ENCODE data around the gene ITGAD. TPM values are rescaled to one million over a fixed set of nuclear protein-coding genes. Genes with fewer than 3 reads are reported as not detected.

The ITGAD gene
- total RNA-seq, 1 experiment from 2014 or later, result not detected

DNA sequence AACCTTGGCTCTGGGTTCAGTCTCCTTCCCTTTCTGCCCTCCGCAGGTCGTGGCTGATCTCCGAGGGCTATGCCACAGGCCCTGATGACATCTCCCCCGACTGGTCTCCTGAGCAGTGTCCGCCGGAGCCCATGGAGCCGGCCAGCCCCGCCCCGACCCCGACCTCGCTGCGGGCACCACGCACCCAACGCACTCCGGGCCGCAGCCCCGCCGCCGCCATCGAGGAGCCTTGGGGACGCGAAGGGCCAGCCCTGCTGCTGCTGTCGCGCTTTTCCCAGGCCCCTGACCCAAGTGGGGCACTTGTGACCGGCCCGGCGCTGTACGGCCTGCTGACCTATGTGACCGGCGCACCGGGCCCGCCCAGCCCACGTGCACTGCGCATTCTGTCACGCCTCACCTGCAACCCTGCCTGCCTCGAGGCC, 71.2 kb downstream of the ITGAD start:
- DNase-seq, result no peak
- no peak overlapping the region for H2BK5ac ChIP-seq (ENCODE audit: insufficient read length, low read length)
- H3K9ac ChIP-seq (ENCODE audit: extremely low read depth, insufficient read length, low read length), result no peak overlapping the region
- Mint-ChIP-seq H3K4me1 (peaks cover 2 to 5% of the 10 kb centered on the region in 2 experiments; a peak in 2 of 4 replicates), H3K4me3 (no peak overlapping the region), H3K27ac (no peak overlapping the region), H3K36me3 (ENCODE audit: insufficient read depth in 1 of 3, low read depth in 3 of 3) (peaks cover 3 to 34% (median 29%) of the 10 kb centered on the region in 3 experiments), H3K9me3 (peaks cover 0 to 2% of the 10 kb centered on the region in 2 experiments; a peak in 1 of 5 replicates), H3K27me3 (ENCODE audit: low read depth) (no peaks in the 10 kb centered on the region; the same call in 1 of the 2 replicates)
- H2BK120ac ChIP-seq (ENCODE audit: low read depth, low read length, poor library complexity, severe bottlenecking), result no peak overlapping the region
- H3K56ac ChIP-seq (ENCODE audit: insufficient read length, low read depth, low read length), result no peak overlapping the region
- H3K4ac ChIP-seq (ENCODE audit: low read depth, low read length), result no peak overlapping the region
- no peaks in the 10 kb centered on the region for H3K79me1 ChIP-seq (ENCODE audit: insufficient read depth, low read depth, low read length, poor library complexity, severe bottlenecking)
- H4K20me1 ChIP-seq (ENCODE audit: control insufficient read depth, insufficient read depth, insufficient read length), result no peaks in the 10 kb centered on the region
- H3K9me3 ChIP-seq (ENCODE audit: control insufficient read depth, low read depth, low read length), result no peaks in the 10 kb centered on the region
- TF ChIP-seq, protein P1, sequence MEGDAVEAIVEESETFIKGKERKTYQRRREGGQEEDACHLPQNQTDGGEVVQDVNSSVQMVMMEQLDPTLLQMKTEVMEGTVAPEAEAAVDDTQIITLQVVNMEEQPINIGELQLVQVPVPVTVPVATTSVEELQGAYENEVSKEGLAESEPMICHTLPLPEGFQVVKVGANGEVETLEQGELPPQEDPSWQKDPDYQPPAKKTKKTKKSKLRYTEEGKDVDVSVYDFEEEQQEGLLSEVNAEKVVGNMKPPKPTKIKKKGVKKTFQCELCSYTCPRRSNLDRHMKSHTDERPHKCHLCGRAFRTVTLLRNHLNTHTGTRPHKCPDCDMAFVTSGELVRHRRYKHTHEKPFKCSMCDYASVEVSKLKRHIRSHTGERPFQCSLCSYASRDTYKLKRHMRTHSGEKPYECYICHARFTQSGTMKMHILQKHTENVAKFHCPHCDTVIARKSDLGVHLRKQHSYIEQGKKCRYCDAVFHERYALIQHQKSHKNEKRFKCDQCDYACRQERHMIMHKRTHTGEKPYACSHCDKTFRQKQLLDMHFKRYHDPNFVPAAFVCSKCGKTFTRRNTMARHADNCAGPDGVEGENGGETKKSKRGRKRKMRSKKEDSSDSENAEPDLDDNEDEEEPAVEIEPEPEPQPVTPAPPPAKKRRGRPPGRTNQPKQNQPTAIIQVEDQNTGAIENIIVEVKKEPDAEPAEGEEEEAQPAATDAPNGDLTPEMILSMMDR (conservative IDR thresholded peaks at IDR 0.05), result no peak
- H3K14ac ChIP-seq (ENCODE audit: insufficient read depth, low read length), result no peak overlapping the region
- H3K4me1 ChIP-seq (ENCODE audit: insufficient read depth, low read length), result no peaks in the 10 kb centered on the region
- H2AK5ac ChIP-seq (ENCODE audit: insufficient read length, low read length), result no peak overlapping the region
- H3K27ac ChIP-seq (ENCODE audit: insufficient read length, low read depth, low read length), result no peak overlapping the region
- no peak overlapping the region for H3T11ph ChIP-seq (ENCODE audit: low read length)
- no peaks in the 10 kb centered on the region for H3K27me3 ChIP-seq (ENCODE audit: insufficient read depth, low read length)
- no CpG with 5 or more reads among the region's 36 CpGs for WGBS (ENCODE audit: extremely low coverage, insufficient read length, low lambda C conversion rate)
- no peak overlapping the region for H4K91ac ChIP-seq (ENCODE audit: insufficient read length, low read depth, low read length)
- no peak overlapping the region for H2BK15ac ChIP-seq (ENCODE audit: low read depth, low read length)
- H4K8ac ChIP-seq (replicated peaks; ENCODE audit: insufficient read length, low read depth, low read length), result no peak overlapping the region
- no peak overlapping the region for H3K18ac ChIP-seq (ENCODE audit: insufficient read length, low read depth, low read length)
- no peaks in the 10 kb centered on the region for H3K79me2 ChIP-seq (ENCODE audit: insufficient read depth, low read length)
- no peak overlapping the region for H2AFZ ChIP-seq (ENCODE audit: low read length)
- no peak overlapping the region for H4K5ac ChIP-seq (ENCODE audit: insufficient read length, low read depth, low read length)
- H3K23ac ChIP-seq (ENCODE audit: insufficient read length, low read depth, low read length), result no peak overlapping the region
- no peak overlapping the region for H3K4me2 ChIP-seq (ENCODE audit: insufficient read depth, insufficient read length, low read length)
- H2BK20ac ChIP-seq (ENCODE audit: low read depth, low read length, poor library complexity, severe bottlenecking), result no peak overlapping the region
- no peak overlapping the region for H2BK12ac ChIP-seq (ENCODE audit: insufficient read length, low read depth, low read length)
- H3K23me2 ChIP-seq (ENCODE audit: insufficient read length, low read depth, low read length, poor library complexity, severe bottlenecking), result no peaks in the 10 kb centered on the region

All from H9 (cell line).